HEK293T (cell line): Measurements from ENCODE around the gene MPRIP.
"Not testable (repeated sequence)": the region's sequence is repeated elsewhere in the genome, so short reads cannot be mapped to it uniquely, and the experiment has no call there.

Experiments
- ARNT ChIP-seq: fragments of 450-650 bp; IDR thresholded peaks from 2 replicates; pipeline ENCODE4 v1.6.1; 2017; ENCODE audit warnings: mild to moderate bottlenecking
- BHLHE40 ChIP-seq: fragments of 450-650 bp; IDR thresholded peaks from 2 replicates; pipeline ENCODE4 v1.6.1; 2016; ENCODE audit warnings: mild to moderate bottlenecking, moderate library complexity, borderline replicate concordance
- ELF4 ChIP-seq: fragments of 450-650 bp; IDR thresholded peaks from 2 replicates; pipeline ENCODE4 v1.6.1; 2017; ENCODE audit warnings: antibody characterized with exemption
- FOXA1 ChIP-seq: fragments of 450-650 bp; IDR thresholded peaks from 2 replicates; pipeline ENCODE4 v1.6.1; 2016; ENCODE audit warnings: mild to moderate bottlenecking
- FOXK2 ChIP-seq: fragments of 450-650 bp; IDR thresholded peaks from 2 replicates; pipeline ENCODE4 v1.6.1; 2016; ENCODE audit warnings: mild to moderate bottlenecking
- FOXM1 ChIP-seq: fragments of 450-650 bp; IDR thresholded peaks from 2 replicates; pipeline ENCODE4 v1.6.1; 2017; ENCODE audit warnings: mild to moderate bottlenecking, borderline replicate concordance
- LEF1 ChIP-seq: fragments of 450-650 bp; IDR thresholded peaks from 2 replicates; pipeline ENCODE4 v1.6.1; 2017; ENCODE audit warnings: mild to moderate bottlenecking, borderline replicate concordance
- NFRKB ChIP-seq: fragments of 450-650 bp; IDR thresholded peaks from 2 replicates; pipeline ENCODE4 v1.6.1; 2016; ENCODE audit warnings: mild to moderate bottlenecking, moderate library complexity
- PKNOX1 ChIP-seq: fragments of 450-650 bp; IDR thresholded peaks from 2 replicates; pipeline ENCODE4 v1.6.1; 2016
- SP1 ChIP-seq: fragments of 450-650 bp; IDR thresholded peaks from 2 replicates; pipeline ENCODE4 v1.6.1; 2017
- SUZ12 ChIP-seq: fragments of 450-650 bp; IDR thresholded peaks from 2 replicates; pipeline ENCODE4 v1.6.1; 2016; ENCODE audit warnings: mild to moderate bottlenecking
- TARDBP ChIP-seq: fragments of 450-650 bp; IDR thresholded peaks from 2 replicates; pipeline ENCODE4 v1.6.1; 2016
- ZNF384 ChIP-seq: fragments of 450-650 bp; IDR thresholded peaks from 2 replicates; pipeline ENCODE4 v1.6.1; 2016

GRCh38 chr17:16996726-16997125 lies 45.5 kb upstream of the MPRIP start:
- TF ChIP-seq SP1, ELF4, BHLHE40, SUZ12, TARDBP, PKNOX1, FOXM1, ARNT, FOXA1, LEF1, NFRKB, ZNF384, FOXK2: not testable (repeated sequence)
